PC-3 (cell line): ENCODE data around the gene VEGFB.

Experiments
- EZH2phosphoT487 ChIP-seq: fragments of 300-600 bp; sonication (generic); IDR thresholded peaks from 2 replicates; pipeline ENCODE4 v1.6.1; 2018; ENCODE audit warnings: mild to moderate bottlenecking, antibody characterized with exemption, low read length, borderline replicate concordance
- TF ChIP-seq, protein P1 (sequence below): fragments of 300-600 bp; sonication (generic); conservative IDR thresholded peaks from 2 replicates; pipeline ENCODE4 v1.5.1; 2017; ENCODE audit warnings: antibody characterized with exemption, low read depth, mild to moderate bottlenecking, low read length

- TF ChIP-seq, protein P1, sequence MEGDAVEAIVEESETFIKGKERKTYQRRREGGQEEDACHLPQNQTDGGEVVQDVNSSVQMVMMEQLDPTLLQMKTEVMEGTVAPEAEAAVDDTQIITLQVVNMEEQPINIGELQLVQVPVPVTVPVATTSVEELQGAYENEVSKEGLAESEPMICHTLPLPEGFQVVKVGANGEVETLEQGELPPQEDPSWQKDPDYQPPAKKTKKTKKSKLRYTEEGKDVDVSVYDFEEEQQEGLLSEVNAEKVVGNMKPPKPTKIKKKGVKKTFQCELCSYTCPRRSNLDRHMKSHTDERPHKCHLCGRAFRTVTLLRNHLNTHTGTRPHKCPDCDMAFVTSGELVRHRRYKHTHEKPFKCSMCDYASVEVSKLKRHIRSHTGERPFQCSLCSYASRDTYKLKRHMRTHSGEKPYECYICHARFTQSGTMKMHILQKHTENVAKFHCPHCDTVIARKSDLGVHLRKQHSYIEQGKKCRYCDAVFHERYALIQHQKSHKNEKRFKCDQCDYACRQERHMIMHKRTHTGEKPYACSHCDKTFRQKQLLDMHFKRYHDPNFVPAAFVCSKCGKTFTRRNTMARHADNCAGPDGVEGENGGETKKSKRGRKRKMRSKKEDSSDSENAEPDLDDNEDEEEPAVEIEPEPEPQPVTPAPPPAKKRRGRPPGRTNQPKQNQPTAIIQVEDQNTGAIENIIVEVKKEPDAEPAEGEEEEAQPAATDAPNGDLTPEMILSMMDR, result no peak
- no peak for TF ChIP-seq EZH2phosphoT487
Measured at GRCh38 chr11:64241491-64242374, 7.3 kb downstream of the VEGFB start.
